A673 (cell line): ENCODE measurements around the gene LAMA5.

Experiments used
- CTCF ChIP-seq: fragments of 300-800, 200-600 bp; sonication (generic); conservative IDR thresholded peaks from 2 replicates; pipeline ENCODE4 v1.5.1; 2017; ENCODE audit warnings: low read depth, mild to moderate bottlenecking, antibody characterized with exemption, low read length, moderate library complexity, mixed read lengths
- EZH2 ChIP-seq: fragments of 200-600 bp; sonication (generic); IDR thresholded peaks from 2 replicates; pipeline ENCODE4 v1.6.1; 2017; ENCODE audit warnings: borderline replicate concordance, low read depth, mild to moderate bottlenecking, mixed read lengths, antibody characterized with exemption, low read length; ENCODE audit not compliant: poor library complexity, severe bottlenecking

GRCh38 chr20:62287129-62287528 lies 80.0 kb downstream of the LAMA5 start:
- TF ChIP-seq EZH2 = no peak
- no peak for TF ChIP-seq CTCF
